ENCODE data around the gene GRK7.
A peak's percentile ranks its signal among the peaks of the same experiment; 100 is the strongest.
"Not testable (repeated sequence)": the region's sequence is repeated elsewhere in the genome, so short reads cannot be mapped to it uniquely, and the experiment has no call there.

GRK7 gene

DNA sequence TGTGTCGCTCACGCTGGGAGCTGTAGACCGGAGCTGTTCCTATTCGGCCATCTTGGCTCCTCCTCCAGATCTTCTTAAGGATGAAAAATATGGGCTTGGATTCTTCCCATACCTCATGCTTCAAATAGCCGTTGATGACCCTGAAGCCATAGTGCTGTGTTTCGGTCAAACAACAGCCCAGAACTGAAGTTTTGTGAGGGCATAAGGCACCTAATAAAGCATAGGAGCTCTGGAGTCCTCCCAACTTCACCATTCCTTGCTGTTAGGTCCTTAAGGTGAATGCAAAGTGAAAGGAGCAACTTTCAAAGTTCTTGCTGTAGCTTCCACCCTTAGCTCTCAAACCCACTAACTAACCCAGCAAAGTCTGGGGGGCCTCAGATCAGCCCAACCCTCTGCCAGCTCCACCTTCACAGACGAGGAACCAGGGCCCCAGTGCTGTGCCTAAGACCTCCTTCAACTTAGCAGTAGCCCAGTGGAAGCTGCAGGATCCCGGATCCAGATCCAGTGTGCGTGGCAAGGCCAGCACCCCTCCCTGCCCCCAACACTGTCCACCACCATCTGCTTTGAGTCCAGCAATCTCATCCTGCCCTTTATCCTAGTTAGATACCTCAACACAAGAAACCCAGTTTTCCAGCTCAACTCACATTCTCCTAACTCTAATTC lies at the start of gene GRK7:
Gene GRK7 (plus strand): TSS at position 321 of the 663 bp plus-strand sequence. CDS start 14,877 bp downstream, outside the sequence.
- DNase-seq, result no peak

- no peak for DNase-seq
These were observed 48.5 kb upstream of the GRK7 start for GRCh38 chr3:141714671-141715070.

DNA sequence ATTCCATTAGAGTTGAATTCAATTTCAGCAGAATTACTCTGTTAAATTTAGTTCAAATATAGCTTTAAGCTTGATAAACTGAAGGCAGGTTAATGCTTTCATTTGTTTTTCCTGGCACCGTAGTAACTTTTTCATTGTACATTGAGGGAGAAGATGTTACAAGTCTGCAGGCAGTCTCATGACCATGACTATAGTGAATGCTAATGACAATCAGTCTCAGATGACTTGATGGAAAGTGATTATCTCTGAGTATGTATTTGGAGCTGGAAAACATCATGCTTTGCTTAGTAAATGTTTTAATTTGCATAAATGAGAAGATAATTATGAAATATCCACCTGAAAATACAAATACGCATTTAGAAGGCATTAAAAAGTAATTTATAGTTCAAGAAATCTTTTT lies 41.1 kb upstream of the GRK7 start:
- DNase-seq, result no peak

DNA sequence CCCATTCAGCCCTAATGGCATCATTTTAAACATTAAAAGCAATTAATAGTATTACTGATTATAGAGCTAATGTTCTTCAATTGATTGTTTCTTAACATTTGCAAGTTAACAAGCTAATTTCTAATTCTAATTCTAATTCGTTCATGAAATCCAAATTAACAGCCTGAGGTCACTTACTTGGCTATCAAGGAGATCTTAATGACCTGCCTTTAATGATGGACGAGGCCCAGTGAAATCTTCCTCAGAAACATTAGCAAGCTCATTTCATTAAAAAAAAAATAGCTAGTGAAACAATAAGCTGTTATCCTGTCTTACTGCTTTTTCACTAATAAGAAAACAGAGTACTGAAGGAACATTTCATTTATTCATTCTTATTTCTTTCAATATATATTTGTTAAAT lies 40.6 kb upstream of the GRK7 start:
- DNase-seq, result no peak

- no peak for DNase-seq
These were observed 40.0 kb upstream of the GRK7 start for GRCh38 chr3:141723255-141723654.

- DNase-seq, result no peak
These were observed 39.0 kb upstream of the GRK7 start for GRCh38 chr3:141724186-141724585.

GRCh38 chr3:141725036-141725435 lies 38.2 kb upstream of the GRK7 start:
- no peak for DNase-seq

DNA sequence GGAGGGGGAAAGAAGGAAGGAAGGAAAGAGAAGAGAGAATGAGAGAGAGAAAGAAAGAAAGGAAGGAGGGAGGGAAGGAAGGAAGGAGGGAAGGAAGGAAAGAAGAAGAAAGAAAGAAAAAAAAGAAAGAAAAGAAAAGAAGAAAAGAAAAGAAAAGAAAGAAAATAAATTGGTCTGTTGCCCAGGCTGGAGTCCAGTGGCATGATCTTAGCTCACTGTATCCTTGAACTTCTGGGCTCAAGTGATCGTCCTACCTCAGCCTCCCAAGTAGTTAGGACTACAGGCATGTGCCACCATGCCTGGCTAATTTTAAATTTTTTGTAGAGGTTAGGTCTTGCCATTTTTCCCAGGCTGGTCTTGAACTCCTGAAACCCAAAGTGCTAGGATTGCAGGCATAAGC lies 36.7 kb upstream of the GRK7 start:
- DNase-seq, result no peak

DNA sequence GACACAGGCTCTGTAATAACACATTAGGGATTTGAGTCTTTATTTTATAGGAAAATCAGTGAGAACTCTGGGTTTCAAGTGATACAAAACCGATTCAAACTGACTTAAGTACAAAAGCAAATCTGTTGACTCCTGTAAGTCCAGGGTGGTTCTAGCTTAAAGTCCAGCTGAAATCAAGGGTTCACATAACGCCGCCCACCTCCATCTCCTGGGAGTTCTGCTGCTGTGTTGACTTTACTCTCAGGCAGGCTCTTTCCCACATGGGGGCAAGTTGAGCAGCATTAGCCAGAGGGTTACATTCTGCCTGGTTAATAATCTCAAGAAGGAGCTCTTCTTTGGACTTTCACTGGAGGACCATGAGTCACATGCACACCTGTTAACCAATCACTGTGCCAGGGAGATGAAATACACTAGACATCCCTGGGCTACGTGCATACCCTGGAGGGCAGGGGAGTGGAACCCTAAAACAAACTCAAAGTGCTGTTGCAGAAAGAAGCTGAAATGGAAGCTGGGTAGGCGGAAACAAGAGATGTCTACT lies 34.8 kb upstream of the GRK7 start:
- no peak for DNase-seq

DNA sequence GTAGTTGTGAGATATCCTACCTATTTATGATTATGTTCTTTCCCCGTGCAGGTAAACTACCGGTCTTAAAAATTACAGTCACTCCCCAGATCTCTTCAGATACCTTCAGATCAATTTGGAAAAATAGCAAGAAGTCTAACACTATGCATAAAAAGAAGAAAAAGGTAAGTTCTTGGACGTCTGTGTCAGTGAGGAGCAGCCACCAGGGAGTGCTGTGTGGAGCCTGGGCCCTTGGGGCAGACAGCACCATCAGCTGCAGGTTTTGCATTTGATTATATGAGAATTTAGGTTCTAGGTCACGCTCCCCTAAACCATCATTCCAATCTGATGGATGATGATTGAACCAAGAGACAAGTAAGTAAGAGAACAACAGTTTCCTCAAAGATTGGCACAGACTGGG lies 34.0 kb upstream of the GRK7 start:
- DNase-seq, result no peak

GRCh38 chr3:141735176-141735575 lies 28.0 kb upstream of the GRK7 start:
- DNase-seq, result no peak

- no peak for DNase-seq
These were observed 27.3 kb upstream of the GRK7 start for GRCh38 chr3:141735770-141736465.

- DNase-seq, result peak in 1 of 2 donors; percentile 17
These were observed 26.1 kb upstream of the GRK7 start for GRCh38 chr3:141737093-141737492.

DNA sequence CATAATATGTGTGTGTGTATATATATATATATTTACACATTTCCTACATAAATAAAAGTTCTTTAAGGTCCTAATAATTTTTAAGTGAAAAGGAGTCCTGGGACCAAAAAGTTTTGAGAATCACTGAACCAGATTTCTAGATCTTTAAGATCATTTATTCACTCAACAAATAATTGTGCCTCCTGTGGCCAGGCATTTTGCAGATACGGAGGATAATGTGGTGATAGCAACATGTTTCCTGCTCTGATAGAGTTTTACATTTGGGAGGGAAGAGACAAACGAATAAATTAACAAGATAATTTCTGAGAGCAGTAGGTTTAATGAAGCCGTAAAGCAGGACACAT lies 25.6 kb upstream of the GRK7 start:
- DNase-seq, result no peak

DNA sequence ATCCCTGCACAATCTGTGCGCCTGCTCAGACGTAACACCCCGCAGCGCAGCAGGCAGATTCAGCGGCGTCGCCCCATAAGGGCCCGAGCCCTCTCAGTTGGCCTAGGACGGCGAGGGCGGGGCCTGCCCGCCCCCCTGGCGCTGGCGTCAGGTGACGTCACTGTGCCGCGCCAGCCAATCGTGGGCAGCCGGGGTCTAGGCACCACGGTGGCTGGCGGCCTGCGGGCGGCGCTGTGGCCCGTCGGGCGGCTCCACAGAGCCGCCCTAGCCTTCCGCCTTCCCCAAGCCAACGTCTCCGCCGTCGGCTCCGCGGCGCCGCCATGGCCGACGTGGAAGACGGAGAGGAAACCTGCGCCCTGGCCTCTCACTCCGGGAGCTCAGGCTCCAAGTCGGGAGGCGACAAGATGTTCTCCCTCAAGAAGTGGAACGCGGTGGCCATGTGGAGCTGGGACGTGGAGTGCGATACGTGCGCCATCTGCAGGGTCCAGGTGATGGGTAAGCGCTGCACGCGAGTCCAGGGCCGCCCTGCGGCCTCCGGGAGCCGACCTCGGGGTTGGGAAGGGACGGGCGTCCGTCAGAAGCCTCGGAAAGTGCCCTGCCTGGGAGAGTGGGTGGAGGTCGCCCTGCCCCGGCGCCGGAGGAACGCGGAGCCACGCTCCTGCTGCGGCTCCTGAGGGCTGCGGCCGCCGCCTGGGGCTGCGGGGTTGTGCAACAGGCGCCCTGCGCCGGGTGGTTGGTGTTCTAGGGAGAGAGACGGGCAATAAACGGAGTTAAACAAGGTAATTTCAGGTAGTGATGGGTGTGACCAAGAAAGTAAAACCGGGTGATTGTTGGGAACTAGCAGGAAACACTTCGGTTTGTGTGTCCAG lies 25.0 kb upstream of the GRK7 start, which contains the start of gene RNF7:
Gene RNF7 (plus strand): TSS at position 277 of the 869 bp plus-strand sequence. CDS start 44 bp downstream, at position 321.
- DNase-seq, result peak; percentile 98 to 99

- peak; percentile 17 to 46 for DNase-seq
These were observed 24.3 kb upstream of the GRK7 start for GRCh38 chr3:141738891-141739363.

- no peak for DNase-seq
These were observed 23.5 kb upstream of the GRK7 start for GRCh38 chr3:141739731-141740130.

GRCh38 chr3:141740349-141740748 lies 22.9 kb upstream of the GRK7 start:
- DNase-seq, result no peak

DNA sequence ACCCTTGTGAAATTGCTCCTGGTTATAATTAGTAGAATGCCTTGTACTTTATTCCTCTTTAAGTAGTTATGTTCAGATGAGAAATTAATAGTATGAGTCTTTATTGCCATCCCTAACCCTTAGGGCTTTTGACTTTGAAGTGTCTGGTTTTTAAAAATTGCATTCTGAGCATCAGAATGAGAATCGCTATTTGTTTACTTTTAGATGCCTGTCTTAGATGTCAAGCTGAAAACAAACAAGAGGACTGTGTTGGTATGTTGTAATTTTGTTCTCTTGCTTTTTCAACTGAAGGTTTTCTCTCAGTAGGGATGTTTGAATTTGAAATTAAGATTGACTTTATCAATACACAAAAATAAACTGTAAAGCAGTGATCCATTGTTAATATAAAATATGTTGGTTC lies 19.9 kb upstream of the GRK7 start:
- DNase-seq, result no peak

DNA sequence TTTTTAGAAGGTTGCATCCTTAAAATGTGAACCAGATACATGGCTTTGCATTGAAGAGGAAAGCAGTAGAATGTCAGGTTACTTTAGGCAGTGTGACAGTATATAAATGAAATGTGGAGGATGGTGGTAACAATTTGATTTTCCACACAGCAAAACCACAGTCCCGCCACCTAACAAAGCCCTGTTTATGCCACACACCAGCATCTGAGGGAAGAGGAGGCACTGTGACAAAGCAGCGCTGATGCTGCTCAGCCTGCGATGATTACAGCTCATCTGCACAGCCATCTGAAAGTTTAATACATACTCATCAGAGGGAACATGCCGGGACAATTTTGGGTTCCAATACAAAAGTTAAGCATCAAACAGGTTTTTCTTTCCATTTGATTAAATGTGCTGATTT lies 16.2 kb upstream of the GRK7 start:
- DNase-seq, result no peak

DNA sequence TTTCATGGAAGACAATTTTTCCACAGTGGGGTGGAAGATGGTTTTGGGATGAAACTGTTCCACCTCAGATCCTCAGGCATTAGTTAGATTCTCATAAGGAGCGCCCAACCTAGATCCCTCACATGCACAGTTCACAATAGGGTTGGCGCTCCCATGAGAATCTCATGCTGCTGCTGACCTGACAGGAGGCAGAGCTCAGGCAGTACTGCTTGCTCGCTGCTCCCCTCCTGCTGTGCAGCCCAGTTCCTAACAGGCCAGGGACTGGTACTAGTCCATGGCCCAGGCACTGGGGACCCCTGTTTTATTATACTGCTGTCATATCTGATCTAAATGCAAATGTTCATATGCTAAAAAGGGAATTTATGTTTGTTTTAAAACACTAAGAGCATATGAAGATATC lies 9.8 kb upstream of the GRK7 start:
- DNase-seq, result no peak

DNA sequence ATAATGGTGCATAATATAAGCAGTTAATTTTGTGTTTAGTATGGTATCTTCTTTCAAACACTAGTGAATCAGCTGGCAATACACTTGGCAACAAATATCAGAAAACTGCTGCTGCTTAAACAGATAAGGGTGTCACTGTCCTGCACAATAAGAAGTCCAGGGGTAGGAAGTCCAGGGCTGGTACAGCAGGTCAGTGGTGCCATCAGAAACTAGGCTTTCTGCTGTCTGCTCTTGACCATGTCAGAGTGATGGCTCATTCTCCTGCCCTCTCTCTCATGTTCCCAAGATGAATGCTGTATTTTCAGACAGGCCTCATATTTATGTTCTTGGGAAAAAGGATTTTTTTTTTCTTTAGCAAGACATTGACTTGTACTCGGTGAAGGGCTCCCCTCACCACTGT lies 9.2 kb upstream of the GRK7 start:
- DNase-seq, result no peak

DNA sequence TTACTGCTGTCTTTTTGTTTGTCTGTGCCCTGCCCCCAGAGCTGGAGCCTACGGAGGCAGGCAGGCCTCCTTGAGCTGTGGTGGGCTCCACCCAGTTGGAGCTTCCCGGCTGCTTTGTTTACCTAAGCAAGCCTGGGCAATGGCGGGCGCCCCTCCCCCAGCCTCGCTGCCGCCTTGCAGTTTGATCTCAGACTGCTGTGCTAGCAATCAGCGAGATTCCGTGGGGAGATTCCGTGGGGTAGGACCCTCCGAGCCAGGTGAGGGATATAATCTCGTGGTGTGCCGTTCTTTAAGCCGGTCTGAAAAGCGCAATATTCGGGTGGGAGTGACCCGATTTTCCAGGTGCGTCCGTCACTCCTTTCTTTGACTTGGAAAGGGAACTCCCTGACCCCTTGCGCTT lies 656 bp upstream of the GRK7 start:
- DNase-seq, result not testable (repeated sequence)
